ENCODE data around the gene DLL1.

Gene DLL1

DNA sequence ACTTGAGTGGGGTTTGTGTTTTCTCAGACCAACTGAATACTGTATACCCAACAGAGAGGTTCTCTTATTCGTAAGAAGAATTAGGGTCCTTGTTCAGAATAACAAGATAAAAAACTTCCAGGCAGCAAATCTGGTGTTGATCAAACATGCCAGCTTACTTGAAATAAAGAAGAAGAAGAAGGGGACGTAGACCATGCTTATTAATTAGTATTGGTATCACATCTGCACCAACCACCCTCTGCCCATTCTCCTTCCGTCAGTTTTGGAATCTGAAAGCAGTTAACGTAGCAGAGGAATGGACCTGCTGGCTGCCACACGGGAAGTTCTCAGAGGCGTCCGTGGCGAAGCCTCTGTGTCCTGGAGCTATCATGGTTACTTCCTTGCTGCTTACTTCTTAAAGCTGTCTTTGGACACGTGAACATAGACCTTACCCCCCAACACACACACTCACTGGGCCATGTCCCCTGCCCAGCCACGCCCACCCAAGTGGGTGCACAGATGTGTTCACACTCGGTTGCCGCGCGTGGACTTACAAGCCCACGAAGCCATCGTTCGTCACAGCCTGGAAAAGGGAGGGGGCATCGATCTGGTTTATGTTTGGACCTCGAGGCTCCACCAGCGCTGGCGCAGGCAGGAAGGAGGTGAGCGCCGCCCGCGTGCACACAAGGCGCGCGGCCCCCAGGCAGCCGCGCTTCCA is 4.1 kb upstream of the DLL1 start:
- DNase-seq, result no peak

GRCh38 chr6:170294298-170294730 is 3.4 kb upstream of the DLL1 start:
- no peak for DNase-seq

- DNase-seq, result no peak
Observed at GRCh38 chr6:170293341-170294231, 2.7 kb upstream of the DLL1 start.

DNA sequence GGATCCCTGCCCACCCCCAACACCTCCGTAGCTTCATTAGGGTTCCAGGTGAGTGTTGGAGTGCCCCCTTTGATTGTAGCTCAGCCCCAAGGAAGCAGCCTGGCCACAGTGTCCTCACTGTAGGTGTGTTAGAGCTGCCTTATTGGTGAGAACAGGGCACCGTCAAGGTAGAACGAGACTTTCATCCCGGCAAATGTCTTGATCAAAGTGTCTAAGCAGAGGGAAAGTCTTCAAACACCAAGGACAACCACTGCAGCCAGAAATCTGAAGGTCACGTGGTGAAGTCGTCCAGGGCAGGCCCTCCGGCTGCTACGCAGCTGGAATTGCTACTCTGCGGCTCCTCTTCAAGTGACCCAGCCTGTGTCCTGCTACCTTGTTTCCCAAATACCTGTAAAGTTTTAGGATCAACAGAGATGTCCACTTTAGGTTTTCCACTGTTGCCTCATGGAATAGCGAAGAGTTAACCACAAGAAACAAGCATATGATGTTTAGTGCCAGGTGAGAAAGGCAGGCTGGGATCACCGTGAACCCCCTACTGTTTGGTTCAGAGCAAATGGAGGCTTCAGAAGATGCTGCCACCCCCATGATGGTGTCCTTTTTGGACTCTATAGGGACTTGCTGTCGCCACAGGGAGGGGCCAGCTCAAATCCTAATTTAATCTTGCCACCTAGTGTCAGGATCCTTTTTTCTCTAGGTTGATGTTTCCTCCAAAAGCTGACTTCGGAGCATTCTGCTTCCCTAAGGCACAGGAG is 1.7 kb upstream of the DLL1 start:
- no peak for DNase-seq

- DNase-seq, result no peak
Observed at GRCh38 chr6:170292111-170292406, 1.2 kb upstream of the DLL1 start.

DNA sequence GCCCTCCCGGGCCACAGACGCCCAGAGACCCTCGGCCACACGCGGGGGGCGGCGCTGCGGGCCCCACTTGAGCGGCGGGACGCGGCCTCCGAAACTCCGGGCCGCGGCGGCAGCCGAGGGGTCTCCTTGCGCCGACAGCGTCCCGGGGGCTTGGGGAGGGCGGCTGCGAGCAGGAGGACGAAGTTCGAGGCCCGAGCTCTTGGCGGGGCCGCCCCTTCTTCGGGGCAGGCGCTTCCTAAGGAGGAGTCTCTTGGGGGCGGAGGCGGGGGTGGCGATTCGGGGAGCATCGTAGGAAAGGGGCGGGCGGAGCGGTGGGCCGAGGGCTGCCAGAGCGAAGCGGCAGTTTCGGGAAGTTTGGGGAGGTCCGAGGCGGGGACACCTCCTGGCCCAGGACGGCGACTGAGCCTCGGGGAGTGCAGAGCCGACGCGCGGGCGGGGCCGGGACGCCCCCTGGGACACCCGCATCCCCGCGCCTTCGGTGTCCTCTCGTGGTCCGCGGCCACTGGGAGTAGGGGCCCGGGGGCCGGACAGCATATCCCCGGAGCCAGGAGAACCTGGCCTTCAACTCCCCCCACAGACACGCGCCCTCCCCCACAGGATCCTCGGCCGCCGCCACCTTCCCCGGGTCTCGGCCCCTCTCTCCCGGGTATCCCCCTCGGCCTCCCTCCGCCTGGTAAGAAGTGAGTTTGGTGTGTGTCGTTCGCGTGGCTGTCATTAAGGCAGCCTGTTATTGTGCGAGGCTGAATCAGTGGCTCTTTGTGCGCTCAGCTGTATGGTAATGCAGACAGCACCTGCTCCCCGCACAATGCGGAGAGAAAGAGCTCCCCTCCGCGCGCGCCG is 613 bp upstream of the DLL1 start:
- peak; percentile 43 to 45 for DNase-seq

DNA sequence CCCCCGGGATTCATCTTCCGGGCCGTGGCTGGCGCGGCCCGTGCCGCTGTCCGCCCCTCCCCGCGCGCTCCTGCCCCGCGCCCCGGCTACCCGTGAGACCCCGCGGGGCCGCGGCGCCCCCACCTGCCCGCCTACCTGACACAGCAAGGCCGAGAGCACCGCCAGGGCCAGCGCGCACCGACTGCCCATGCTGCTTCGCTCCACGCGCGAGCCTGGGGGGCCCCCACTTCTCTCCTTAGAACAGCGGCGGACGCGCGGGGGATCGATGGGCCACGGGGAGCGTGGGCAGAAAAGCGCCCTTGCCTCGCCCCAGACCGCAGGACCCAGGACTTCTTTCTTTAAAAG is 955 bp downstream of the DLL1 start:
- no peak for DNase-seq

GRCh38 chr6:170289180-170289931 is 1.5 kb downstream of the DLL1 start:
- DNase-seq, result no peak

- no peak for DNase-seq
Observed at GRCh38 chr6:170288852-170289179, 2.1 kb downstream of the DLL1 start.

DNA sequence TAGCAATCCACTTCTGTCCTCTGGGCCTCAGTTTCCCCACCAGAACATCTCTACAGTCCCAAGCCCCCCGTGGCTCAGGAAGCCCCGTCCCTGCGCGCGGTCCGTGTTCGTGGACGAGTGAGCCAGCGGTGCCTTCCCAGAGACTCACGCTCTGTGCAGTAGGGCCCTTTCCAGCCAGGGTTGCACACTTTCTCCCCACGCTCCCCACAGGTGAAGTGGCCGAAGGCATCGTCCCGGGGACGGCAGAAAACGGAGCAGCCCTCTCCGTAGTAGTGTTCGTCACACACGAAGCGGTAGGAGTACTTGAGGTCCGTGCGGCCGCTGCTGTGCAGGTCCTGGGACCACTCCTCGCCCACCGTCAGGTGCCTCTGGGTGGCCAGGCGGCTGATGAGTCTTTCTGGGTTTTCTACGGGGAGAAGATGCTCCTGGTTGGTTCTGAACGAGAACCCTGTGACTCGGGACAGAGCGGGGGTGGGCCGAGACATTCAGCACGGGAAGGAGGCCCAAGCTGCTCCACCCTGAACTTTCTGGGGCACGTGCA is 2.7 kb downstream of the DLL1 start:
- DNase-seq, result no peak

DNA sequence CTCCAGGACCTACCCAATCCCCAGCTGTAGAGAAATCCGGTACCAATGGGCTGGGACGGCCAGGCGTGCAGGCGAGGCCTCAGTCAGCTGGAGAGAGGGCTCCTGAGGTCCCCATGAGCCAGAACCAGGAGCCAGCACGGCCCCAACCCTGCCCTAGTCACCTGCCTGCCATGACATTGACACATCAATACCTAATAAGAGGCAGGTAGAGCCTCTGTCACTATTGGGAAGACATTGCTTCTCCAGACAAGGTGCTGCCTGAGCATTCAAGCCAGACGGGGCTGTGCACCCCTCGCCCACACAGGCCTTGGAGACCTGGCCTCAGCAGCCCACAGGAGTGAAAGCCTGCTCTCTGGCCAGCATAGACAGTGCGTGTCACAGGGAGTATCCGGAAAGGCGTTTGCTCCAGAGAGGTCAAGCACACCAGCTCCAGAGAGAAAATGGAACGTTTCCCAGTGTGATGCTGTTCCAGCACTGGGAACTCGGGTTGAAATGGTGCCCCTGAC is 3.5 kb downstream of the DLL1 start:
- DNase-seq, result no peak

DNA sequence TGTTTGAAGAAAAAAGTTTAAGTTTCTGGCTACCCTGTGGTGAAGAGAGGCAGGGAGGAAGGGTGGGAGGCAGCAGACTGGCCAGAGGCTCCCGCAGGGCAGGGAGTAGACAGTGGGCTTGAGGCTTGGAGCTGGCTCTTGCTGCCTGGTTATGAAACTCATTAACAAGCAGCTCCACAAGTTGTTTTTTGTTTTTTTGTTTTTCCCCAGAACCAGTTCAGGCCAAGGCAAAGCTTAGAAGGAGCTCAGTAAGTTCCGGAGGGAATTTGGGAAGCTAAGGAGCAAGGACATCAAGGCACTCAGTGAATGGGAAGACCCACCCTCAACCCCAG is 4.0 kb downstream of the DLL1 start:
- no peak for DNase-seq

- no peak for DNase-seq
Observed at GRCh38 chr6:170286246-170286933, 4.5 kb downstream of the DLL1 start.

DNA sequence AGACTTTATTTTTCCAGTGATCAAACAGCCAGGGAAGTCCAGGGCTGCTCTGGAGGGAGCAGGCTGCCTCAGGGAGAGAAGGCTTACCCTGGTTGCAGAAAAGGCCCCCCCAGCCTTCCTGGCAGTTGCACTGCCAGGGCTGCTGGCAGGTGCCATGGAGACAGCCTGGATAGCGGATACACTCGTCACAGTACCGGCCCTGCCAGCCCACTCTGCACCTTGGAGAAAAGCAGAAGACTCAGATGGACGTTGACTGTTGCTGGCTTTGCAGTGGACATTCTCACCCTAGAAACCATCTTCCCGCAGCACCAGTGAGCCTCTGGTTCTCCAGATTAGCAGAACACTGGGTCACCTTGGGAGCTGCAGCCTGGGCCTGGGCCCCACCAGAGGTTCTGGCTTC is 5.4 kb downstream of the DLL1 start:
- DNase-seq, result no peak

- DNase-seq, result no peak
Observed at GRCh38 chr6:170284866-170285469, 5.9 kb downstream of the DLL1 start.

- DNase-seq, result no peak
Observed at GRCh38 chr6:170284126-170284773, 6.6 kb downstream of the DLL1 start.

DNA sequence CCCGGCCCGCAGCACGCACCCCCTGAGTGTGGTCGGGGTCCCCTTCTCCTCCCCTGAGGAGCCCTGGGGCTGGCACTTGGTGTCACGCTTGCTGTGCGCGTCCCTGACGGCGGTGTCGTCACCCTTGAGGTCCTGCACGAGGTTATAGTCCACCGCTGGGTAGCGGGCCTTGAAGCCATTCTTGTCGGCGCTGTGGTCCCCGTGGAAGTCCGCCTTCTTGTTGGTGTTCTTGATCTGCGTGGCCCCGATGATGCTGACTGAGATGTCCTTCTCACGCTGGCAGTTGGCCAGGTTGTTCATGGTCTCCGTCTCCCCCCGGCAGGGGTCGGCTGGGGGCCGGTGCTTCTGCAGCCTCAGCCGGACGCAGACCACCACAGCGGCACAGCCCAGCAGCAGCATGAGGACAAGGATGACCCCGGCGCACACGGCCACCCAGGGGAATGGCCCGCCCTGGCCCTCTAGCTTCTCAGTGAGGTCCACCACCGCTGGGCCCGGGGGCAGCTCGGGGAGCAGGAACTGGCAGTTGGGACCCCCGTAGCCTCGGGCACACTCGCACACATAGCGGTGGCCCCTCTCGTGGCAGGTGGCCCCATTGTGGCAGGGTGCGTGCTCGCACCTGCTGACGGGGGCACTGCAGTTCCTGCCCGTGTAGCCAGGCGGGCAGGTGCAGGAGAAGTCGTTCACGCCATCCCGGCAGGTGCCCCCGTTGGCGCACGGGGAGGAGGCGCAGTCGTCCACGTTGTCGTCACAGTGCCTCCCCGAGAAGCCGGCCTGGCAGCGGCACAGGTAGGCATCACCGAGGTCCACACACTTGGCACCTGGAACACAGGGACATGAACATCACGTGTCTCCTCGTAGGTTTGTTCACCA is 7.4 kb downstream of the DLL1 start:
- no peak for DNase-seq

DNA sequence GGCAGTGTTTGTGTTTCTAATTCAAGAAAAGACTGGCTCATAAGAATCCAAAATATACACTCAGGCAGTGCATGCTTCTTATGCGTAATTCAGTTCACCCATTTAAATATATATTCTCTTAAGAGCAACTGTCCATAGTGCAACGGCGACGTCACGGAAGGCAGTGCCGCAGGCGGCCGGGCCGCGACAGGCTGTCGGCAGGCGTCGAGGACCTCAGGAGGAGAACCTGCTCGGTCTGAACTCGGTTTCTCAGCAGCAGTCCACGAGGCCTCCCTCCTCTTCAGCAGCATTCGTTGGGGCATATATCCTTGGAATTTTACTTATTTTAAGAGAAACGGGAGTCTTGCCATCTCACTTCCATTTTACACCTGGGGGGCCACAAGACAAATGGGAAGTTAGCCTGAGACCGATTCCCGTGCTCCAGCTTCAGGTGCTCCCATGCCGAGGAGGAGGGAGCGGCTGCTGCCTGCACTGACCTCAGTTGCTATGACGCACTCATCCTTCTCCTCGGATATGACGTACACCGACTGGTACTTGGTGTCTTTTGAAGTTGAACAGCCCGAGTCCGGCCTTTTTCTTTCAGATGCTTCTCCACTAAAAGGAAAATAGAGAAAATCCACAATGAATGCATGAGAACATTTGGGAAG is 8.2 kb downstream of the DLL1 start:
- no peak for DNase-seq
